ENCODE measurements around the gene CLASP1.
"Not testable (repeated sequence)": the region's sequence is repeated elsewhere in the genome, so short reads cannot be mapped to it uniquely, and the experiment has no call there.

CLASP1 gene

DNA sequence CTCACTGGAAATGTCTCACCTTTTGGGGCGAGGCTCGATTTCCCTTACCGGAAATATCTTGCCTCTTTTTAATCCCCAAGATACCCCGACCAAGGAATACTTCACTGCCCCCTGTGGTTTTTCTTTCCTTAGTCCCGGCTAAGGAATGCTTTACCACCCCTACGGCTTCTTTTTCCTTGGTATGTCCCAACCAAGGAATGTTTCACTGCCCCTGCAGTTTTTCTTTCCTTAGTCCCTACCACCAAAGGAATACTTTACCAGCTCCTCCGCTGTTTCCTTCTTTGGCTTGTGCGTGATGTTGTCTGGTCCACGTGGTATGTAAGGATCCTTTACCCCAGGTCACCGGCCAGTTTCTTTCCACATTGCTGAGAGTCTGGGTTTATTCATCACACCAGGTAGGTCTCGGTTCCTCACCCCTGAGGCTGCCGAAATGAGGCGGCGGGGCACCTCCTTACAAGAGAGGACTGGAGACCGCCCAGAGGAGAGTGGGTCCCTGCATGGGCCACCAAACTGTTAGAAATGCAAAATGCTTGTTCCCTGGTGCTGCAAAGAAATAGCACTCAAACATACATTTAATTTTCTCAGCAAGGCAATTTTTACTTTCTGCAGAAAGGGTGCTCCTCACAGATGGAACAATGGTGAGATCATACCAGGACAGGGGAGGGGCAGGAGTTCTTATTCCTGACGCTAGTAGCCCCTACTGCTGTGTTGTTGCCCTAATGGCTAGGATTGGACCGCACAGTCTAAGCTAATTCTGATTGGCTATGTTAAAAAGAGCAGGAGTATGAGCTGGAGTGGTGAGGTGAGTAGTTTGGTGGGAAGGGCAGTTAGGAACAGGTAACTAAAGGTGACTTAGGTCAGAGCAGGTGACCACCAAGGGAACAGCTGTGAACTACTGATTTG lies 33.4 kb upstream of the CLASP1 start:
- Histone ChIP-seq H3K27ac (ENCODE audit: low read depth, low read length) (no peak overlapping the region), H3K9ac (ENCODE audit: low read length) (no peak overlapping the region), H3K27me3 (ENCODE audit: control insufficient read depth, insufficient read depth, low read length) (no peaks in the 10 kb centered on the region), H3K36me3 (ENCODE audit: control insufficient read depth, insufficient read depth, low read length) (no peaks in the 10 kb centered on the region), H3K4me3 (ENCODE audit: low read length) (no peak overlapping the region), H3K4me1 (ENCODE audit: control insufficient read depth, insufficient read depth, low read length) (no peaks in the 10 kb centered on the region)

DNA sequence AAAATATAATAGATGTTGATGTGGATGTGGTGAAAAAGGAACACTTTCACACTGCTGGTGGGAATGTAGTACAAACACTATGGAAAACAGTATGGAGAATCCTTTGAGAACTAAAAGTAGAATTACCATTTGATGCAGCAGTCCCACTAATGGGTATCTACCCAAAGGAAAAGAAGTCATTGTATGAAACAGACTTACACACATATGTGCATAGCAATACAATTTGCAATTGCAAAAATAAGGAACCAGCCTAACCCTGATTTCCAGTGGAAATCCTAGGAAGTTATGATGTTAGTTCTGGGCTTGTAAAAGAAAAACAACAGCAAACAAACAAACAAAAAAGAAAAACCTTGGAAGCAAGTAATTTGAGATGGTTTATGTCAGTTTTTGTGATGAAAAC lies 28.6 kb upstream of the CLASP1 start:
- no peak overlapping the region for H3K27ac ChIP-seq (ENCODE audit: low read depth, low read length)
- no peak overlapping the region for H3K9ac ChIP-seq (ENCODE audit: low read length)
- no peaks in the 10 kb centered on the region for H3K27me3 ChIP-seq (ENCODE audit: control insufficient read depth, insufficient read depth, low read length)
- no peaks in the 10 kb centered on the region for H3K4me1 ChIP-seq (ENCODE audit: control insufficient read depth, insufficient read depth, low read length)
- H3K4me3 ChIP-seq (ENCODE audit: low read length): no peak overlapping the region
- no peaks in the 10 kb centered on the region for H3K36me3 ChIP-seq (ENCODE audit: control insufficient read depth, insufficient read depth, low read length)

GRCh38 chr2:121671621-121672020 lies 22.4 kb upstream of the CLASP1 start:
- H3K9ac ChIP-seq (ENCODE audit: low read length); H3K4me1 ChIP-seq (ENCODE audit: control insufficient read depth, insufficient read depth, low read length); H3K27me3 ChIP-seq (ENCODE audit: control insufficient read depth, insufficient read depth, low read length); H3K27ac ChIP-seq (ENCODE audit: low read depth, low read length); H3K4me3 ChIP-seq (ENCODE audit: low read length); H3K36me3 ChIP-seq (ENCODE audit: control insufficient read depth, insufficient read depth, low read length): not testable (repeated sequence)

GRCh38 chr2:121670181-121670580 lies 20.9 kb upstream of the CLASP1 start:
- H3K4me1 ChIP-seq (ENCODE audit: control insufficient read depth, insufficient read depth, low read length): no peaks in the 10 kb centered on the region
- no peak overlapping the region for H3K4me3 ChIP-seq (ENCODE audit: low read length)
- H3K36me3 ChIP-seq (ENCODE audit: control insufficient read depth, insufficient read depth, low read length): no peaks in the 10 kb centered on the region
- no peak overlapping the region for H3K27ac ChIP-seq (ENCODE audit: low read depth, low read length)
- no peaks in the 10 kb centered on the region for H3K27me3 ChIP-seq (ENCODE audit: control insufficient read depth, insufficient read depth, low read length)
- no peak overlapping the region for H3K9ac ChIP-seq (ENCODE audit: low read length)

- no peaks in the 10 kb centered on the region for H3K4me1 ChIP-seq (ENCODE audit: control insufficient read depth, insufficient read depth, low read length)
- no peak overlapping the region for H3K27ac ChIP-seq (ENCODE audit: low read depth, low read length)
- no peak overlapping the region for H3K4me3 ChIP-seq (ENCODE audit: low read length)
- no peak overlapping the region for H3K9ac ChIP-seq (ENCODE audit: low read length)
- H3K27me3 ChIP-seq (ENCODE audit: control insufficient read depth, insufficient read depth, low read length): no peaks in the 10 kb centered on the region
- H3K36me3 ChIP-seq (ENCODE audit: control insufficient read depth, insufficient read depth, low read length): no peaks in the 10 kb centered on the region
Measured at GRCh38 chr2:121667618-121668017, 18.4 kb upstream of the CLASP1 start.

GRCh38 chr2:121666042-121666441 lies 16.8 kb upstream of the CLASP1 start:
- H3K27me3 ChIP-seq (ENCODE audit: control insufficient read depth, insufficient read depth, low read length): no peaks in the 10 kb centered on the region
- no peaks in the 10 kb centered on the region for H3K4me1 ChIP-seq (ENCODE audit: control insufficient read depth, insufficient read depth, low read length)
- no peaks in the 10 kb centered on the region for H3K36me3 ChIP-seq (ENCODE audit: control insufficient read depth, insufficient read depth, low read length)
- no peak overlapping the region for H3K9ac ChIP-seq (ENCODE audit: low read length)
- H3K27ac ChIP-seq (ENCODE audit: low read depth, low read length): no peak overlapping the region
- no peak overlapping the region for H3K4me3 ChIP-seq (ENCODE audit: low read length)

- no peak overlapping the region for H3K4me3 ChIP-seq (ENCODE audit: low read length)
- no peak overlapping the region for H3K27ac ChIP-seq (ENCODE audit: low read depth, low read length)
- H3K27me3 ChIP-seq (ENCODE audit: control insufficient read depth, insufficient read depth, low read length): no peaks in the 10 kb centered on the region
- no peaks in the 10 kb centered on the region for H3K36me3 ChIP-seq (ENCODE audit: control insufficient read depth, insufficient read depth, low read length)
- no peaks in the 10 kb centered on the region for H3K4me1 ChIP-seq (ENCODE audit: control insufficient read depth, insufficient read depth, low read length)
- H3K9ac ChIP-seq (ENCODE audit: low read length): no peak overlapping the region
Measured at GRCh38 chr2:121665504-121665903, 16.2 kb upstream of the CLASP1 start.

GRCh38 chr2:121664713-121665112 lies 15.5 kb upstream of the CLASP1 start:
- H3K4me3 ChIP-seq (ENCODE audit: low read length): no peak overlapping the region
- no peak overlapping the region for H3K27ac ChIP-seq (ENCODE audit: low read depth, low read length)
- H3K4me1 ChIP-seq (ENCODE audit: control insufficient read depth, insufficient read depth, low read length): no peaks in the 10 kb centered on the region
- no peaks in the 10 kb centered on the region for H3K27me3 ChIP-seq (ENCODE audit: control insufficient read depth, insufficient read depth, low read length)
- no peaks in the 10 kb centered on the region for H3K36me3 ChIP-seq (ENCODE audit: control insufficient read depth, insufficient read depth, low read length)
- H3K9ac ChIP-seq (ENCODE audit: low read length): no peak overlapping the region

- H3K4me3 ChIP-seq (ENCODE audit: low read length): no peak overlapping the region
- no peaks in the 10 kb centered on the region for H3K36me3 ChIP-seq (ENCODE audit: control insufficient read depth, insufficient read depth, low read length)
- no peak overlapping the region for H3K9ac ChIP-seq (ENCODE audit: low read length)
- no peak overlapping the region for H3K27ac ChIP-seq (ENCODE audit: low read depth, low read length)
- H3K4me1 ChIP-seq (ENCODE audit: control insufficient read depth, insufficient read depth, low read length): no peaks in the 10 kb centered on the region
- H3K27me3 ChIP-seq (ENCODE audit: control insufficient read depth, insufficient read depth, low read length): no peaks in the 10 kb centered on the region
Measured at GRCh38 chr2:121664086-121664485, 14.8 kb upstream of the CLASP1 start.

- H3K4me3 ChIP-seq (ENCODE audit: low read length): no peak overlapping the region
- no peaks in the 10 kb centered on the region for H3K4me1 ChIP-seq (ENCODE audit: control insufficient read depth, insufficient read depth, low read length)
- no peak overlapping the region for H3K9ac ChIP-seq (ENCODE audit: low read length)
- no peaks in the 10 kb centered on the region for H3K27me3 ChIP-seq (ENCODE audit: control insufficient read depth, insufficient read depth, low read length)
- no peaks in the 10 kb centered on the region for H3K36me3 ChIP-seq (ENCODE audit: control insufficient read depth, insufficient read depth, low read length)
- no peak overlapping the region for H3K27ac ChIP-seq (ENCODE audit: low read depth, low read length)
Measured at GRCh38 chr2:121663434-121663833, 14.2 kb upstream of the CLASP1 start.

GRCh38 chr2:121662656-121663055 lies 13.4 kb upstream of the CLASP1 start:
- no peak overlapping the region for H3K4me3 ChIP-seq (ENCODE audit: low read length)
- no peaks in the 10 kb centered on the region for H3K4me1 ChIP-seq (ENCODE audit: control insufficient read depth, insufficient read depth, low read length)
- no peak overlapping the region for H3K27ac ChIP-seq (ENCODE audit: low read depth, low read length)
- no peaks in the 10 kb centered on the region for H3K27me3 ChIP-seq (ENCODE audit: control insufficient read depth, insufficient read depth, low read length)
- H3K9ac ChIP-seq (ENCODE audit: low read length): no peak overlapping the region
- no peaks in the 10 kb centered on the region for H3K36me3 ChIP-seq (ENCODE audit: control insufficient read depth, insufficient read depth, low read length)

GRCh38 chr2:121659933-121660332 lies 10.7 kb upstream of the CLASP1 start:
- Histone ChIP-seq H3K4me1 (ENCODE audit: control insufficient read depth, insufficient read depth, low read length) (no peaks in the 10 kb centered on the region), H3K27me3 (ENCODE audit: control insufficient read depth, insufficient read depth, low read length) (no peaks in the 10 kb centered on the region), H3K27ac (ENCODE audit: low read depth, low read length) (no peak overlapping the region), H3K4me3 (ENCODE audit: low read length) (no peak overlapping the region), H3K9ac (ENCODE audit: low read length) (no peak overlapping the region), H3K36me3 (ENCODE audit: control insufficient read depth, insufficient read depth, low read length) (no peaks in the 10 kb centered on the region)

DNA sequence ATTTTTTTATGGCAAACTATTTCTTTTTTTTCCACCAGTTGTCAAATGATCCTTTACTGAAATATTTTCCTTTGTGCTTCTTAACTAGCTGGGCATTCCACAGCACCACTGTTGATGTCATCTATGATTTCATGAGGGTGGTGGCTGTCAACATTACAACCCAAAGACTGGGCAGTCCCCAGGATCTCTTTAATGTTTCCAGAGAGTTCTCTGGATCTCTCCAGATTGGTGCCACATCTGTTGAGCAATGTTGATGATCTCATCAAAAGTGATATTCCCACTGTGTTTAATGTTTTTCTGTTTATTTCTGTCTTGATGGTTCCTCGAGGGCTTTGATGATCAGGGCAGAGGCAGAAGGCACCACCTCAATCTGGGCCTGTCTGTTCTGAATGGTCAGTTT lies 9.1 kb upstream of the CLASP1 start:
- H3K36me3 ChIP-seq (ENCODE audit: control insufficient read depth, insufficient read depth, low read length): not testable (repeated sequence)

More for the DNA sequence above, 9.1 kb upstream of the CLASP1 start:
- not testable (repeated sequence) for H3K9ac ChIP-seq (ENCODE audit: low read length); H3K4me3 ChIP-seq (ENCODE audit: low read length); H3K27ac ChIP-seq (ENCODE audit: low read depth, low read length); H3K4me1 ChIP-seq (ENCODE audit: control insufficient read depth, insufficient read depth, low read length); H3K27me3 ChIP-seq (ENCODE audit: control insufficient read depth, insufficient read depth, low read length)

Measured in rectal smooth muscle tissue (tissue), 1 donor.